K562 (cell line): ENCODE measurements around the gene ERCC4. TPM values are rescaled to one million over a fixed set of nuclear protein-coding genes. Genes with fewer than 3 reads are reported as not detected.

Experiments used
- ATAC-seq: fragments of 200-7000 bp; cut with Tn5 transposase; 3 replicates; pipeline ENCODE4 v1.9.1; 2020; ENCODE audit warnings: moderate library complexity
- BruUV-seq: library from RNA; stranded (reverse); fragments of 400-500 nt; replicated peaks from 2 replicates; lab custom pipeline; 2021; lab: Mats Ljungman, UMichigan
- CTCF ChIA-PET: fragments of 300-600 bp; formaldehyde crosslinking; extraction: SDS; loops from one replicate; lab custom pipeline; 2021; ENCODE audit warnings: low intra/inter-chr PET ratio; lab: Yijun Ruan, JAX
- POLR2A ChIA-PET: fragments of 300-600, 350-650 bp; sonication (Branson Sonifier 250); formaldehyde crosslinking; extraction: SDS; loops from one replicate; lab custom pipeline; 2021; ENCODE audit warnings: antibody characterized with exemption, inconsistent platforms; lab: Yijun Ruan, JAX
- DNase-seq, 4 experiments: peaks; one replicate each; pipeline versions ENCODE4 v3.0.0 to v3.0.0-alpha.2; 2011 to 2018; ENCODE audit warnings: low spot score in 3 of 4, mixed read lengths in 3 of 4; ENCODE audit errors: extremely low read depth in 1 of 4
- FAIRE-seq: peaks from 2 replicates; lab custom pipeline; 2011; peaks lifted over from hg19 to GRCh38; lab: Jason Lieb, UNC
- H2AFZ ChIP-seq: 2 replicates; pipeline ENCODE4 v1.6.0; 2011; ENCODE audit warnings: low read depth, low read length, control low read depth, inconsistent platforms
- H3K27ac ChIP-seq: fragments of 200-600 bp; 3 replicates; pipeline ENCODE4 v1.8.0; 2011; ENCODE audit warnings: low read depth, mild to moderate bottlenecking, control low read depth, inconsistent platforms, low read length, moderate library complexity, mixed read lengths; ENCODE audit errors: extremely low read depth
- H3K27me3 ChIP-seq, 2 experiments: fragments of 300-600 bp in 1 of 2; 2 replicates in 1 of 2; 3 replicates in 1 of 2; pipeline versions ENCODE4 v1.6.0 to v1.8.0; 2011; ENCODE audit warnings: inconsistent platforms in 2 of 2, low read length in 2 of 2, mild to moderate bottlenecking in 1 of 2, mixed read lengths in 1 of 2, moderate library complexity in 1 of 2; ENCODE audit not compliant: control insufficient read depth in 2 of 2, insufficient read depth in 2 of 2
- H3K36me3 ChIP-seq: fragments of 300-600 bp; 3 replicates; pipeline ENCODE4 v1.8.0; 2011; ENCODE audit warnings: mild to moderate bottlenecking, low read length, inconsistent platforms; ENCODE audit not compliant: control insufficient read depth, insufficient read depth
- H3K4me1 ChIP-seq, 2 experiments: fragments of 200-600 bp in 1 of 2; replicated peaks in 1 of 2; 2 replicates in 1 of 2; 3 replicates in 1 of 2; pipeline versions ENCODE4 v1.5.1 to v1.8.0; 2011; ENCODE audit warnings: inconsistent platforms in 2 of 2, low read length in 2 of 2, mild to moderate bottlenecking in 1 of 2, mixed read lengths in 1 of 2, moderate library complexity in 1 of 2; ENCODE audit not compliant: control insufficient read depth in 2 of 2, insufficient read depth in 2 of 2
- H3K4me2 ChIP-seq: 2 replicates; pipeline ENCODE4 v1.6.1; 2011; ENCODE audit warnings: low read length, control low read depth, inconsistent platforms, mixed read lengths; ENCODE audit not compliant: insufficient read depth
- H3K4me3 ChIP-seq: fragments of 200-600 bp; sonication (generic), shearing (Covaris generic); 2 replicates; pipeline ENCODE4 v1.5.1; 2016; ENCODE audit warnings: control low read depth, inconsistent platforms
- H3K79me2 ChIP-seq: fragments of 200-600 bp; 3 replicates; pipeline ENCODE4 v1.8.0; 2011; ENCODE audit warnings: low read length, inconsistent platforms; ENCODE audit not compliant: control insufficient read depth, insufficient read depth
- H3K9ac ChIP-seq, 2 experiments: 2 replicates each; pipeline versions ENCODE4 v1.6.0 to v1.6.1; 2011; ENCODE audit warnings: low read depth in 2 of 2, low read length in 2 of 2, control low read depth in 1 of 2, inconsistent platforms in 1 of 2, mild to moderate bottlenecking in 1 of 2, mixed read lengths in 1 of 2; ENCODE audit not compliant: insufficient read depth in 1 of 2
- H3K9me1 ChIP-seq: one replicate; pipeline ENCODE4 v1.6.0; 2011; ENCODE audit warnings: inconsistent platforms, mild to moderate bottlenecking, low read length, moderate library complexity; ENCODE audit not compliant: control insufficient read depth, insufficient read depth
- H3K9me3 ChIP-seq: replicated peaks from 2 replicates; pipeline ENCODE4 v1.5.1; 2011; ENCODE audit warnings: low read depth, low read length, inconsistent platforms; ENCODE audit not compliant: control insufficient read depth, insufficient read depth
- H4K20me1 ChIP-seq: replicated peaks from 2 replicates; pipeline ENCODE4 v1.6.1; 2011; ENCODE audit warnings: low read length, inconsistent platforms, mixed read lengths; ENCODE audit not compliant: control insufficient read depth, insufficient read depth
- CEBPG ChIP-seq, 3 experiments: fragments of 200-800 bp in 1 of 3; sonication (Bioruptor generic) in 1 of 3; sonication (generic) in 1 of 3; formaldehyde crosslinking in 1 of 3; IDR thresholded peaks in 2 of 3; conservative IDR thresholded peaks in 1 of 3; 2 replicates each; pipeline versions ENCODE4 v1.6.1 to v1.8.0; 2016 to 2022; ENCODE audit warnings: missing compliant biosample characterization in 2 of 3, missing genetic modification characterization in 2 of 3, mild to moderate bottlenecking in 1 of 3, missing genetic modification reagents in 1 of 3
- EGR1 ChIP-seq: fragments of 450-650 bp; conservative IDR thresholded peaks from 2 replicates; pipeline ENCODE4 v1.6.1; 2017; ENCODE audit warnings: mild to moderate bottlenecking
- ETS2 ChIP-seq: IDR thresholded peaks from 2 replicates; pipeline ENCODE4 v1.6.1; 2016; ENCODE audit warnings: borderline replicate concordance, missing genetic modification characterization, mild to moderate bottlenecking, moderate library complexity, missing compliant biosample characterization; ENCODE audit not compliant: poor library complexity, severe bottlenecking
- FOXP1 ChIP-seq: sonication (generic); formaldehyde crosslinking; IDR thresholded peaks from 2 replicates; pipeline ENCODE4 v1.8.0; 2022; ENCODE audit warnings: mild to moderate bottlenecking, missing genetic modification reagents
- KAT8 ChIP-seq: fragments of 450-650 bp; IDR thresholded peaks from 2 replicates; pipeline ENCODE4 v1.6.1; 2016; ENCODE audit warnings: low read depth, mild to moderate bottlenecking
- MEF2A ChIP-seq: IDR thresholded peaks from 2 replicates; pipeline ENCODE4 v1.6.1; 2011; ENCODE audit warnings: low read depth, mild to moderate bottlenecking, low read length, moderate library complexity; ENCODE audit not compliant: control insufficient read depth
- RBM22 ChIP-seq: fragments of 200-400 bp; formaldehyde crosslinking; IDR thresholded peaks from 2 replicates; pipeline ENCODE4 v1.6.1; 2018; ENCODE audit warnings: low read length, low read depth; ENCODE audit not compliant: poor library complexity, severe bottlenecking
- SIN3B ChIP-seq: fragments of 450-650 bp; IDR thresholded peaks from 2 replicates; pipeline ENCODE4 v1.6.1; 2017; ENCODE audit warnings: low read depth, mild to moderate bottlenecking, moderate library complexity
- SMC3 ChIP-seq: conservative IDR thresholded peaks from 2 replicates; pipeline ENCODE4 v1.6.1; 2011; ENCODE audit warnings: low read depth, low read length, improper control_type of control experiment; ENCODE audit not compliant: insufficient read depth
- SPI1 ChIP-seq: IDR thresholded peaks from 2 replicates; pipeline ENCODE4 v1.6.1; 2011; ENCODE audit warnings: low read depth, low read length, control low read depth, borderline replicate concordance
- TGIF2 ChIP-seq: sonication (generic); formaldehyde crosslinking; IDR thresholded peaks from 2 replicates; pipeline ENCODE4 v1.8.1; 2022; ENCODE audit warnings: mild to moderate bottlenecking, missing genetic modification reagents, moderate library complexity
- ZBTB12 ChIP-seq: fragments of 250-450 bp; sonication (Bioruptor Pico); IDR thresholded peaks from 2 replicates; pipeline ENCODE4 v1.4.0; 2020
- ZNF165 ChIP-seq: fragments of 250-450 bp; sonication (Bioruptor Pico); IDR thresholded peaks from 2 replicates; pipeline ENCODE4 v1.4.0; 2020; ENCODE audit warnings: borderline replicate concordance
- ZNF184 ChIP-seq: sonication (generic); formaldehyde crosslinking; IDR thresholded peaks from 2 replicates; pipeline ENCODE4 v1.5.0; 2020; ENCODE audit warnings: missing genetic modification reagents
- WGBS: fragments of 100-300 bp; shearing (Covaris generic); methylation state at CpG from one replicate; pipeline ENCODE4 v1.1.6; 2016; ENCODE audit warnings: low coverage, mixed read lengths; ENCODE audit not compliant: insufficient coverage; ENCODE audit errors: missing lambda C conversion rate; 5-methylcytosine and 5-hydroxymethylcytosine counted together
- in situ Hi-C: fragments of 300-500 bp; cut with MboI; formaldehyde crosslinking; loops from 4 replicates; pipeline ENCODE4 v1.15.0; 2018; ENCODE audit warnings: inconsistent platforms, mixed read lengths
- intact Hi-C: fragments of 100-400 bp; cut with micrococcal nuclease; formaldehyde crosslinking; loops from 2 replicates; pipeline ENCODE4 v1.14.2; 2022
- polyA plus RNA-seq, 8 experiments: library from polyadenylated mRNA; depleted of rRNA in 4 of 8; stranded (reverse) in 5 of 8; unstranded in 3 of 8; fragments of >200 nt; fragmentation: Nextera tagmentation in 2 of 8; fragmentation: Illumina TruSeq in 1 of 8; extraction: Ambion mirVana in 2 of 8; extraction: Trizol in 1 of 8; gene quantifications; 2 replicates each; pipeline versions ENCODE4 v1.2.1 to v1.2.3, GENCODE V29; 2011 to 2014; ENCODE audit warnings: inconsistent platforms in 1 of 8, missing spikeins in 1 of 8
- total RNA-seq, 7 experiments: library from RNA; depleted of rRNA in 6 of 7; stranded (reverse); fragments of >200 nt in 6 of 7; fragmentation: Illumina TruSeq in 2 of 7; extraction: Trizol in 2 of 7; gene quantifications; 2 replicates each; pipeline versions ENCODE4 v1.2.1 to v1.2.3, GENCODE V29; 2011 to 2021; ENCODE audit warnings: low replicate concordance in 1 of 7
- TF ChIP-seq, protein P1 (sequence below): fragments of 250-450 bp; sonication (Bioruptor Pico); IDR thresholded peaks from 2 replicates; pipeline ENCODE4 v1.8.0; 2022; ENCODE audit warnings: inconsistent platforms
- TF ChIP-seq, protein P2 (sequence below): fragments of 450-650 bp; formaldehyde crosslinking; IDR thresholded peaks from 2 replicates; pipeline ENCODE4 v1.4.0; 2022; ENCODE audit warnings: mild to moderate bottlenecking, moderate library complexity
- TF ChIP-seq, protein P3 (sequence below): fragments of 450-650 bp; IDR thresholded peaks from 2 replicates; pipeline ENCODE4 v1.6.1; 2016

The ERCC4 gene
- total and polyA plus RNA-seq, 9 of the 15 experiments (the other 6 are each of a cell fraction or from before 2014, with no cell fraction given), result 3.7 to 10.5 (median 6.0) TPM

DNA sequence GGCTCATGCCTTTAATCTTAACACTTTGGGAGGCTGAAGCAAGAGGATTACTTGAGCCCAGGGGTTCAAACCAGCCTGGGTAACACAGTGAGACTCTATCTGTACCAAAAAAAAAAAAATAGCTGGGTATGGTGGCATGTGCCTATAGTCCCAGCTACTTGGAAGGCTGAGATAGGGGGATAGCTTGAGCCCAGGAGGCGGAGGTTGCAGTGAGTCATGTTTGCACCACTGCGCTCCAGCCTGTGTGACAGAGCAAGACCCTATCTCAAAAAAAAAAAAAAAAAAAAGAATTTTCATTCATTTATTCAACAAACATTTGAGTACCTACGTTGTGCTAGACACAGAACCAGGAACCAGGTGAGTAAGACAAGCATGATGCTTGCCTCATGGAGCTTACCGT, 77.6 kb downstream of the ERCC4 start (continued):
- TF ChIP-seq EGR1 (no peak), ZNF165 (CRISPR knock-in tag) (no peak), SMC3 (no peak), MEF2A (no peak), TGIF2 (CRISPR knock-in tag) (no peak), FOXP1 (CRISPR knock-in tag) (no peak)

DNA sequence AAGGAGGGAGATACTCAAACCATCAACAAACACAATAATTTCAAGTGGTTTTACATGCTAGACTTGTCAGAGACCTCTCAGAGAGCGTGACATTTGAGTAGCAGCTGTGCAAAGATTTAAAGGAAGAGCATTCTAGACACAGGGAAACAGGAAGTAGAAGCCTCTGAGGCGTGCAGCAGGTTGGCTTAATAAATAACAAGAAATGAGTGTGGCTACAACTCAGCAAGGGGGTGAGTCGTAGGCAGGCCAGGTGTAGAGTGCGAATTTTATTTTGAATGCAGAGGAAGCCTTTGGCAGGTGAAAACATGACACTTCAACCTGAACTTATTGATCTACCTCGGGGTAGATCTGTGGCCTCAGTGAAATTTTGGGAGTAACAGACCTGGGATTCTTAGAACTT, 78.0 kb downstream of the ERCC4 start:
- no peak overlapping the region for H3K4me3 ChIP-seq
- peaks cover 9 to 22% of the 10 kb centered on the region in 2 experiments; a peak in 4 of 5 replicates for H3K4me1 ChIP-seq
- no peak overlapping the region for H3K27ac ChIP-seq
- H3K79me2 ChIP-seq, result no peaks in the 10 kb centered on the region
- CTCF ChIA-PET, result no interaction called here
- FAIRE-seq (no peak), DNase-seq (no peak), ATAC-seq (no peak)
- BruUV-seq, result no TSS peak
- no peaks in the 10 kb centered on the region for H3K36me3 ChIP-seq
- WGBS, result 25% methylated on average over 5 of the region's 5 CpGs
- POLR2A ChIA-PET, result interaction anchor here (0.5 to 0.7 kb wide), 2 partner anchors 11 to 571 kb away, joined by 3 to 4 read pairs; no protein-coding TSS in a partner anchor
- no peak overlapping the region for H3K9ac ChIP-seq
- intact Hi-C loops, result no loop called here
- in situ Hi-C loops, result no loop called here
- peak overlapping the region; percentile 30; the same call in 1 of the 2 replicates for H2AFZ ChIP-seq
- H3K27me3 ChIP-seq, result peaks cover 12 to 26% of the 10 kb centered on the region in 2 experiments; a peak in 4 of 5 replicates
- no peaks in the 10 kb centered on the region for H3K9me1 ChIP-seq
- 0 out of 2 replicates have a peak, but pooled peaks cover 6% of the 10 kb centered on the region for H4K20me1 ChIP-seq
- no peaks in the 10 kb centered on the region for H3K9me3 ChIP-seq
- H3K4me2 ChIP-seq, result no peak overlapping the region
- no peak for TF ChIP-seq SIN3B
- TF ChIP-seq, protein P1, sequence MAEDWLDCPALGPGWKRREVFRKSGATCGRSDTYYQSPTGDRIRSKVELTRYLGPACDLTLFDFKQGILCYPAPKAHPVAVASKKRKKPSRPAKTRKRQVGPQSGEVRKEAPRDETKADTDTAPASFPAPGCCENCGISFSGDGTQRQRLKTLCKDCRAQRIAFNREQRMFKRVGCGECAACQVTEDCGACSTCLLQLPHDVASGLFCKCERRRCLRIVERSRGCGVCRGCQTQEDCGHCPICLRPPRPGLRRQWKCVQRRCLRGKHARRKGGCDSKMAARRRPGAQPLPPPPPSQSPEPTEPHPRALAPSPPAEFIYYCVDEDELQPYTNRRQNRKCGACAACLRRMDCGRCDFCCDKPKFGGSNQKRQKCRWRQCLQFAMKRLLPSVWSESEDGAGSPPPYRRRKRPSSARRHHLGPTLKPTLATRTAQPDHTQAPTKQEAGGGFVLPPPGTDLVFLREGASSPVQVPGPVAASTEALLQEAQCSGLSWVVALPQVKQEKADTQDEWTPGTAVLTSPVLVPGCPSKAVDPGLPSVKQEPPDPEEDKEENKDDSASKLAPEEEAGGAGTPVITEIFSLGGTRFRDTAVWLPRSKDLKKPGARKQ, result no peak
- no peak for TF ChIP-seq CEBPG (CRISPR knock-in tag; IDR thresholded peaks at IDR 0.05)
- TF ChIP-seq CEBPG (tag; conservative IDR thresholded peaks at IDR 0.05 in 1 of 2, IDR thresholded peaks at IDR 0.05 in 1 of 2), result no peak
- TF ChIP-seq KAT8, result no peak
- no peak for TF ChIP-seq ZNF184 (CRISPR knock-in tag)
- TF ChIP-seq SPI1, result peak; percentile 1; the same call in 1 of the 2 replicates
- TF ChIP-seq, protein P2, sequence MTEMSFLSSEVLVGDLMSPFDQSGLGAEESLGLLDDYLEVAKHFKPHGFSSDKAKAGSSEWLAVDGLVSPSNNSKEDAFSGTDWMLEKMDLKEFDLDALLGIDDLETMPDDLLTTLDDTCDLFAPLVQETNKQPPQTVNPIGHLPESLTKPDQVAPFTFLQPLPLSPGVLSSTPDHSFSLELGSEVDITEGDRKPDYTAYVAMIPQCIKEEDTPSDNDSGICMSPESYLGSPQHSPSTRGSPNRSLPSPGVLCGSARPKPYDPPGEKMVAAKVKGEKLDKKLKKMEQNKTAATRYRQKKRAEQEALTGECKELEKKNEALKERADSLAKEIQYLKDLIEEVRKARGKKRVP (CRISPR knock-in tag), result no peak
- TF ChIP-seq, protein P3, sequence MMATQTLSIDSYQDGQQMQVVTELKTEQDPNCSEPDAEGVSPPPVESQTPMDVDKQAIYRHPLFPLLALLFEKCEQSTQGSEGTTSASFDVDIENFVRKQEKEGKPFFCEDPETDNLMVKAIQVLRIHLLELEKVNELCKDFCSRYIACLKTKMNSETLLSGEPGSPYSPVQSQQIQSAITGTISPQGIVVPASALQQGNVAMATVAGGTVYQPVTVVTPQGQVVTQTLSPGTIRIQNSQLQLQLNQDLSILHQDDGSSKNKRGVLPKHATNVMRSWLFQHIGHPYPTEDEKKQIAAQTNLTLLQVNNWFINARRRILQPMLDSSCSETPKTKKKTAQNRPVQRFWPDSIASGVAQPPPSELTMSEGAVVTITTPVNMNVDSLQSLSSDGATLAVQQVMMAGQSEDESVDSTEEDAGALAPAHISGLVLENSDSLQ, result peak; percentile 18; the same call in 1 of the 2 replicates
- no peak for TF ChIP-seq RBM22
- TF ChIP-seq ZBTB12, result no peak
- TF ChIP-seq ETS2, result no peak
